Stimulated activated CD8-positive, alpha-beta memory T cell treated with anti-CD3 and anti-CD28 coated beads, Interleukin-7, amount 100 ng/mL, for 1 hour (primary cell): Measurements from ENCODE around the gene GAS7.
"Not testable (repeated sequence)": the region's sequence is repeated elsewhere in the genome, so short reads cannot be mapped to it uniquely, and the experiment has no call there.

Source experiments
- DNase-seq, 2 donors: peaks; one replicate each; pipeline ENCODE4 v3.0.0-alpha.2; 2020; ENCODE audit warnings: low read depth in 2 of 2

The GAS7 gene

GRCh38 chr17:10022416-10022815 is 176.0 kb downstream of the GAS7 start:
- DNase-seq, result no peak

DNA sequence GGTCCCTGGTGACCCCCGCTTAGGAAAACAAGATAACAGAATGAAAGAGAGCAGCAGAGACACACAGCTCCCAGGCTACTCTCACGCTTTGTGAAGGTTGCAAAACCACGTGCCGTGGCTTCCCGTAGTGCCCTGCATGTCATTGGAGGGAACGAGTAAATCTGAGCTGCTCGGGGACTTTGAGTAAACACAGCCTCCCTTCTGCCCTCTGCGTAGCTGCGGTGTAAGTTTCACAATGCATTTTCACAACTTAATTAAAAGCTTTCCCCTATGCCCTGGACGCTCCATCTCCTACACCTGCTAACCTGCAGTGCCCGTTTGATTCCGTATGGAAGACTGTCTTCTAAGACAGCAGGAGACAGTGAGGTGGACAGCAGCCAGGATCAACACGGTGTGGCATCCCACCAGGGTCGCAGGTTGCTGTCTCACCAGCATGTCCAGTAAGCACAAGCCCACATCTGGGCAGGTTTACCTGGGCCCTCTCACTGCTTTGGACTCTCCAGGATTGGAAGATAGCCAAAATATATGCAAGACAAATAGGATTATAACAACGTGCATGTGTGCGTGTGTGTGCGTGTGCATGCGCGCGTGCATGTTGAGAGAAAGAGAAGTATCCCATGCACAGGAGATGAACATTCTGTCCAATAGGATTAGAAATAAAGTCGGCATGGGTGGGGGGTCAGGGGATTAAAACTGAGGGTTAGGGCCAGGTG is 177.0 kb downstream of the GAS7 start:
- DNase-seq, result no peak

DNA sequence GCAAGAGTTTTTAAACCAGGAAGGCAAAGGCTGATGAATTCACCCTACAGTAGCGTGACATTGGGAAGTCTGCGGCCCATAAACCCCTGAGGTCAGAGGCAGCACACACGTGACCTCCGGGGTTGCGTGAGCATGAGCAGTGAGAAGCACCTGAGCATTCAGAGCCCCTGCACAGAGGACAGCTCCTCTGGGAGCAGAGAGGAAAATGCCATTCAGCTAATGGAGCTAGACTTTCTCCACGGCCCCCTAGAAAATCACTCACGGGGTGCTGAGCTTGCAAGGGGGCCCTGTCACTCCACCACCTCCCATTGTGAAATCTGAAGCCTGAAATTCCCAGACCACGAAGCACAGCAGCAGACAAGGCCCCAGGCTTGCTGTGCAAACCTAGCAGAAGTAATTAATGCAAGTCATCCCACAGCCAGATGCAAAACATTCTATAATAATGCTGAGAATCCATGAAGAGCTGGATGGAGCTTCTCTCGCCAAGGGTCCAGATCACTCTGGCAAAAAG is 178.4 kb downstream of the GAS7 start:
- DNase-seq, result no peak

DNA sequence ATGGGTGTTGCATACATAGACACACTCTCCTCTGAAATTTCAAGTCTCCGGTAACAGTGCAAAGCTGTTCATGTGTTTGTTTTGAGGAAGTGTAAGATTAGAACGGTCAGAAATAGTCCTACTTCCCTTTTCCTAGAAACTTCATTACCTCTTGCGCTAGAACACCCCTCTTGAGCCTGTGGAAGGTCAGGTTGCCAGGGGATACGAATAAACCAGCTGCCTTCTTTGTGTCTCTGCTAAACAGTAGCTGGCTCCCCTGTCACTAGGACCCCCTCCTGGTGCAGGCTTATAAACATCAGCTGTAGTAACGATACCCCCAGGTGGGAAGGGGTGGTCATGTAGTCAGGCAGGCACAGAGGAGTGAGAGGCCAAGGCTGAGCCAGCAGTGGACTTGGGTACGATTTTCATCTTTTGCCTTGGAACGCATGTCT is 179.9 kb downstream of the GAS7 start:
- DNase-seq, result no peak

DNA sequence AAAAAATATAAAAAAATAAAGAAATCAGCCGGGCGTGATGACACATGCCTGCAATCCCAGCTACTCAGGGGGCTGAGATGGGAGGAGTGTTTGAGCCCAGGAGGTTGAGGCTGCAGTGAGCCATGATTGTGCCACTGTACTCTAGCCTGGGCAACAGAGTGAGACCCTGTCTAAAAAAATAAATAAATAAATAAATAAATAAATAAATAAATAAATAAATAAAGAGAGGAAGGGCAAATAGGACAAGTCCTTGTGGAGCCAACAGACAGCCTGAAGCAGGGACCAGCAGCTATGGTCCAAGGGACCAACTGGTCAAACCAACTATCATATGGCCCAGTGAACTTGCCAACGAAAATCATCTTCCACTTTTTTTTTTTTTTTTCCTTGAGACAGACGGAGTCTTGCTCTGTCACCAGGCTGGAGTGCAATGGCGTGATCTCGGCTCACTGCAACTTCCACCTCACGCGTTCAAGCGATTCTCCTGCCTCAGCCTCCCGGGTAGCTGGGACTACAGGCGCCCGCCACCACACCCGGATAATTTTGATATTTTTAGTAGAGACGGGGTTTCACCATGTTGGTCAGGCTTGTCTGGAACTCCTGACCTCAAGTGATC is 181.3 kb downstream of the GAS7 start:
- DNase-seq, result not testable (repeated sequence)

GRCh38 chr17:10013365-10014112 is 184.9 kb downstream of the GAS7 start:
- no peak for DNase-seq

DNA sequence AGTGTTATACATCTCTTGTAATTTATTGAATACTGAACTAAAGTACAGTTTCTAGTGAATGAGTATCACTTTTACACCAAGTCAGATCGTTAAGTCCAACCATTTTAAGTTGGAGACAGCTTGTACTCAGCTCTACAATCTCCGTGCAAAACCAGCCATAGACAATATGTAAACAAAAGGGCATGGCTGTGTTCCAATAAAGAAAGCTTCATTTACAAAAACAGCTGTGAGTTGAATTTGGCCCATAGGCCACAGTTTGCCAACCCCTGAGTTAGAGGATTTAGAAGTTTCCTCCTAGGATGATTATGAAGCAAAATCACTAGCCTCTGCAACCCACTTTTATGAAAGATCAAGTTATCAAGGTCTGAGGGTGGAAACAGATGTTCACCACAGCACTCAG is 187.7 kb downstream of the GAS7 start:
- DNase-seq, result no peak

DNA sequence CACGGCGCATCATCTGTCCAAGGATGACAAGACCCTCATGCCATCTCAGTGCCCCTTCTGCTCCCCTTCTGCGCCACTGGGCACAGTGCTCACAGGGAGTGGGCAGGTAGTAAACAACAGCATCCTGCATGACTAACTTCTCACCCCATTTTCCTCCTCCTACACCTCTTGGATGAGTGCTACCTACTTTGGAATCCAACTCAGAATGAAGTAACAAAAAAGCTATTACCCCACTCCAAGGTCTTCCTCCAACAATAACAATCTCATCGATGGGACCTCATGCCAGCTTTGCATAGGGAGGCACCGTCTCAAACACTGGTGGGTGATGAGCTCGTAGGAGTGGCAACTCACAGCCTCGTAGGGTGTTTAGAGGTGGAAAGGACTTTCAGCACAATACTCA is 194.7 kb downstream of the GAS7 start:
- DNase-seq, result no peak

DNA sequence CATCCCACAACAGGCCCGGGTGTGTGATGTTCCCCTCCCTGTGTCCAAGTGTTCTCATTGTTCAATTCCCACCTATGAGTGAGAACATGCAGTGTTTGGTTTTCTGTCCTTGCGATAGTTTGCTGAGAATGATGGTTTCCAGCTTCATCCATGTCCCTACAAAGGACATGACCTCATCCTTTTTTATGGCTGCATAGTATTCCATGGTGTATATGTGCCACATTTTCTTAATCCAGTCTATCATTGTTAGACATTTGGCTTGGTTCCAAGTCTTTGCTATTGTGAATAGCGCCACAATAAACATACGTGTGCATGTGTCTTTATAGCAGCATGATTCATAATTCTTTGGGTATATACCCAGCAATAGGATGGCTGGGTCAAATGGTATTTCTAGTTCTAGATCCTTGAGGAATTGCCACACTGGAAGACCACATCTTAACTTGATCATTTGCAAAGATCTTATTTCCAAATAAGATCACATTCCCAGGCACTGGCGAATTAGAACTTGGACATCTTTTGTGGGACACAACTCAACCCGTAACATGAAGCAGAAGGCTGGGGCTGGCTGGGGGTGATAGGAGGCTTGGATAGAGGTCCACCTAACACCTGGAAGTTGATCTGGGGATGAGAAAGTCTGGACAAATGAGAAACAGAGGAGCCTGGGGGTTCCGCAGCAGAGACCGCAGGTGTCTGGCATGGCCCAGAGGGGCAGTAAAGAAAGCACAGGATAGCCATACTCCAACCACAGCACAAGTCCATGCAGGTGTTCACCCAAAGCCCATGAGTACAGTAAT is 195.6 kb downstream of the GAS7 start:
- not testable (repeated sequence) for DNase-seq

DNA sequence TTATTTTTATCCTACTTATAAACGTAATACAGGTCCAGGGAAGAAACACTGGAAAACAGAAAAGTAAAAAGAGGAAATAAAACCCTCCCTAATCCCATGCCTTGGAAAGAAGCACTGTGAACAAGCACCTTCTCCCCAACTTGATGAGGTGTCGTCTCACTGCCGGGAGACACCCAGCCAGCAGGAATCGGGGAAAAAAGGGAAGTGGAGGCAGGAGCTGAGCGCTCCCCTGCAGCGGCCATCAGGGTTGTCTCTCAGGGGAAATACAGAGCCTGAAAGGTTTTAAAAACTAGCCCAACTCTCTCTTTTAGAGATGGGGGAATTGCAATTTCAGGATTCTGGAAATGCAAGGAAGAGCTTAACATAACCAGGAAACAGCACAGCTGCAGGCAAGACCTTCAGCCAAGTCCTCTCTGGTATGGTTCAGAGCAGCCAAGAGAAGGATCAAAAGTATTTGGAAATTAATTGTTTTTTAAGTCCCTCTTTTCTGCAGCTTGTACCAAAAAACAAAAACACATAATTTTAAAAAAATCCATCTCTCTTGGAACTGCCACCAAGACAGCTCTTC is 197.0 kb downstream of the GAS7 start:
- no peak for DNase-seq

DNA sequence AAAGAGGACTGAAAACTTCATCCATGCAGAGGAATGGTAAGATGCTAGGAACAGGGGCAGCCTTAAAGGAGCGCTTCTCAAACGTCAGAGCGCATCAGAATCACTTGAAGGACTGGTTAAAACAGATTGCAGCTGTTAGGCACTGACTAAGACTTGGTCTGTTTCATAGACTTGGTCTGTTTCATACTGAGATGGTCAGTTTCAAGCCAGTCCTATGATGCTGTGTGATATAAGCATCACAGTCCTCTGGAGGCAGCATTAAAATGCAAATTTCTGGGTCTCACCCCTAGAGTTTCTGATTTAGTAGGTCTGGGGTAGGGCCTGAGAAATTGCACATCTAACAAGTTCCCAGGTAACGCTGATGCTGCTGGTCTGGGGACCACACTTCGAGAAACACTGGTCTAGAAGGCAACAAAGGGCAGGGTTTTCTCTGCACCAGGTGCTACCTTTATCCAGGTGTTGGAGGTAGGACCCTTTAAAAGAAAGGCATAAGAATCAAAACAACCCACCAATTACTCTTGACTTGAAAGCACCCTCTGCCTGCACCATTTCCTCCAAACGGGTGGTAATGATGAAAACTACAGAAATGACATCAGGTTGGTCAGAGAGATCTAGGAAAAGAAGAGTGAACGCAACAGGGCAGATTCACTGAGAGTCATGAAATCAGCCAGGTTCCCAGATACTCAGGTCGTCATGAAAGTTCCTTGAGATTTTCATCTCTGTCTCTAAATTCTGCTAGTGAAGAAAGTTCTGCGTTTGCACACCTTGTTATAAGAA is 198.3 kb downstream of the GAS7 start:
- DNase-seq, result no peak

GRCh38 chr17:9998060-9998459 is 200.3 kb downstream of the GAS7 start:
- DNase-seq, result no peak

GRCh38 chr17:9994761-9995160 is 203.6 kb downstream of the GAS7 start:
- no peak for DNase-seq

- no peak for DNase-seq
These were observed 206.6 kb downstream of the GAS7 start for GRCh38 chr17:9991796-9992195.

DNA sequence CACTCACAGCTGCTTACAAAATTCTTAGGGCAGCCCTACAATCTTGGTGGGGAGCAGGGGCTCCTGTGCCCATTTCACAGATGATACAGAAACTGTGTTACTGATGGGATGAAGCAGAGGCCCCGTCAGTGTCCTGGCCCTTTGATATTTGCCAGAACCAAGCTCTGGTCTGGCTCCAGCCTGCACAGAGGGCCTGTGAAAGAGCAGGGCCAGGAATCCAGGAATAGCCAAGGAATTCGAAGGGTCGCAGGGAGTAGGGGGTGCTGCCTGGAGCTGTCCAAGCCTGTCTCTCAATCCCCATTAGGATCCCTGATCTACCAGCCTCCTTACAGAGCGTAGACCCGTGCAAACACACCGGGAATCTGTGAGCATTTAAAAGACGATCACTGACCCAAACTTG is 207.1 kb downstream of the GAS7 start:
- DNase-seq, result no peak

DNA sequence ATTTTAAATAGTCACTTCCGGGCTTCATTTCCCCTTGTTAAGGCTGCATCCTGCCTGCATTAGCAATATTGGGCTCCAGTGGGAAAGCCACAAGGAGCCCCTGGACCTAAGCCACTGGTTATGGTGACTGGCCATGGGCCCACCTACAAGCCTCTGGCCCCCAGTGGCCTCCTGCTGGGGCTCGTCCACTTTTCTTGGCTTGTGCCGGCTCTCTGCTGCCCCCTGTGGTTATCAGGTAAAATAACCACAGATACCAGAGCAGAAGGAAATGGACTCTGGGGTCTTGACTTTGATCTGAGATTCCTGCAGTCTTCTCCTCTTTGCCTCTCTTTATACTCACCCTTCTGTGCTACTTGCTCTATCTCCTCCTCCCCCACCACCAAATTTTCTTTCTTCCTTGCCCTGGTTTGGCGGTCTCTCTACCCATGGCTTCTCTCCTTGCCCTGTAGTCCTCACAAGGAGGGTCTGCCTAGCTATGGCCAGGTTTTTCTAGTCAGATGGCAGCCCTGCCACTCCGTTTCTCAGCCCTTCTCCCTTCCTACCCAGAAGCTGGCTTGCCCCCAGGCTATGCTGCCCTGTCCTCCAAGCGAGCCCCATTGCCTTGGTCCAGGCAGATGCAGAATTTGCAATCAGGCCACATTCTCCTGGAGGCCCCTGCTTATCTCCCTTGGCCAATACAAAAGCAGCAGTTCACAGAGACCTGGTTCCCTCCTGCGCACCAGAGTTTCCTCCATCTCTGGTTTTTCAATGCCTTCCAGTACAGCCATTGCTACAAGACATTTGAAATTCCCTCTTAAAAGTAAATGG is 210.4 kb downstream of the GAS7 start:
- peak in 1 of 2 donors; percentile 6 for DNase-seq

GRCh38 chr17:9986754-9987382 is 211.5 kb downstream of the GAS7 start:
- no peak for DNase-seq

- DNase-seq, result no peak
These were observed 212.8 kb downstream of the GAS7 start for GRCh38 chr17:9985646-9986045.

DNA sequence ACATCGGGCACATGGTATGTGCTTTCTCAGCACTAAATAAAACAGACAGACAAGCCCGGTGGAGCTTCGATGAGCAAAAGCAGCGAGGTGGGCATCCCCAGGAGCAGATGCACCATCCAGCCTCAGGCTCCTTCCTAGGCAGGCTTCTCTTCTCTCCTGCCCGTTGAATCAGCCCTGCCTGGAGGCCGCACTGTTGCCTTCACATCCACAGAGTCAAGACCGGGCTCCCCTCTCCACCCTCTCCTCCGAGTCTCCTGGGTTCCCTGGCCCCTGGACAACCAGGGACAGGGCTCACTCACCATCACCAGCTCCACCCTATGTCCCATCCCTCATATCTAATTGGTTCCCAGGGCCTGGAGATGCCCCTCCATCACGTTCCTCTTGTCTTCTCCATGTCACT is 213.6 kb downstream of the GAS7 start:
- no peak for DNase-seq
